CD8-positive, alpha-beta memory T cell (primary cell): ENCODE data around the gene TMC6. TPM values are rescaled to one million over a fixed set of nuclear protein-coding genes. Genes with fewer than 3 reads are reported as not detected.
A peak's percentile ranks its signal among the peaks of the same experiment; 100 is the strongest.

Experiments
- CTCF ChIA-PET: fragments of 350-600 bp; sonication (Branson Sonifier 250); formaldehyde crosslinking; loops from one replicate; lab custom pipeline; 2021; ENCODE audit warnings: antibody characterized with exemption; lab: Charles Lee
- POLR2A ChIA-PET: fragments of 350-600 bp; sonication (Branson Sonifier 250); formaldehyde crosslinking; loops from one replicate; lab custom pipeline; 2021; ENCODE audit warnings: antibody characterized with exemption; lab: Charles Lee
- DNase-seq, 5 donors: peaks; one replicate each; pipeline versions ENCODE4 v3.0.0 to v3.0.0-alpha.2; 2020 to 2022; ENCODE audit warnings: mixed read lengths in 1 of 5
- H3K27ac ChIP-seq: one replicate; pipeline ENCODE4 v1.7.0; 2013; ENCODE audit warnings: low read depth, mild to moderate bottlenecking, low read length, moderate library complexity
- H3K27me3 ChIP-seq: 2 replicates; pipeline ENCODE4 v1.7.0; 2013; ENCODE audit warnings: low read length, mild to moderate bottlenecking; ENCODE audit not compliant: insufficient read depth, poor library complexity, severe bottlenecking
- H3K36me3 ChIP-seq: 2 replicates; pipeline ENCODE4 v1.7.0; 2013; ENCODE audit warnings: mild to moderate bottlenecking, low read length, moderate library complexity; ENCODE audit not compliant: insufficient read depth
- H3K4me1 ChIP-seq: 2 replicates; pipeline ENCODE4 v1.7.0; 2013; ENCODE audit warnings: mild to moderate bottlenecking, low read length, moderate library complexity; ENCODE audit not compliant: insufficient read depth
- H3K4me3 ChIP-seq: 2 replicates; pipeline ENCODE4 v1.7.0; 2013; ENCODE audit warnings: mild to moderate bottlenecking, low read length
- H3K9me3 ChIP-seq: 2 replicates; pipeline ENCODE4 v1.7.0; 2013; ENCODE audit warnings: mild to moderate bottlenecking, low read length
- H3K27ac Mint-ChIP-seq, 8 donors: one replicate each; pipeline ENCODE4 v1.8.0; 2020 to 2021; ENCODE audit warnings: mixed read lengths in 8 of 8, mild to moderate bottlenecking in 6 of 8, inconsistent platforms in 3 of 8, moderate library complexity in 3 of 8
- H3K27me3 Mint-ChIP-seq, 2 donors: one replicate each; pipeline ENCODE4 v1.8.0; 2020 to 2021; ENCODE audit warnings: mixed read lengths in 2 of 2, mild to moderate bottlenecking in 1 of 2, moderate library complexity in 1 of 2
- H3K36me3 Mint-ChIP-seq, 3 donors: one replicate each; pipeline ENCODE4 v1.8.0; 2020 to 2021; ENCODE audit warnings: mixed read lengths in 3 of 3, inconsistent platforms in 1 of 3, mild to moderate bottlenecking in 1 of 3
- H3K4me1 Mint-ChIP-seq, 3 donors: one replicate each; pipeline ENCODE4 v1.8.0; 2020 to 2021; ENCODE audit warnings: mixed read lengths in 3 of 3, inconsistent platforms in 1 of 3, mild to moderate bottlenecking in 1 of 3
- H3K4me3 Mint-ChIP-seq, 7 donors: one replicate each; pipeline ENCODE4 v1.8.0; 2020 to 2021; ENCODE audit warnings: mixed read lengths in 7 of 7, mild to moderate bottlenecking in 6 of 7, moderate library complexity in 4 of 7, inconsistent platforms in 2 of 7
- H3K9me3 Mint-ChIP-seq, 5 donors: one replicate each; pipeline ENCODE4 v1.8.0; 2020 to 2022; ENCODE audit warnings: mixed read lengths in 5 of 5, mild to moderate bottlenecking in 3 of 5, moderate library complexity in 2 of 5, inconsistent platforms in 1 of 5
- polyA plus RNA-seq: library from polyadenylated mRNA; unstranded; fragments of 300-500 nt; fragmentation: Illumina TruSeq; gene quantifications from one replicate; pipeline ENCODE4 v1.2.3, GENCODE V29; 2021
- total RNA-seq, 2 experiments: library from RNA; stranded (reverse); gene quantifications; one replicate each; pipeline ENCODE4 v1.2.3, GENCODE V29; 2021

Gene TMC6
- total and polyA plus RNA-seq, 3 experiments from 2014 or later = 150 to 296 (median 150) TPM

GRCh38 chr17:78107976-78108725 lies 20.4 kb downstream of the TMC6 start:
- H3K36me3 ChIP-seq = peaks cover 52% of the 10 kb centered on the region
- no peaks in the 10 kb centered on the region for H3K9me3 ChIP-seq
- H3K9me3 Mint-ChIP-seq = no peaks in the 10 kb centered on the region
- peaks cover 3 to 80% (median 7%) of the 10 kb centered on the region in 3 donors for H3K36me3 Mint-ChIP-seq
- peak overlapping the region in 4 of 8 donors; percentile 9 to 39 (median 28) for H3K27ac Mint-ChIP-seq
- no peak for DNase-seq
- H3K4me3 ChIP-seq = no peak overlapping the region
- no peak overlapping the region for H3K4me3 Mint-ChIP-seq
- CTCF ChIA-PET = interaction anchor here (1.0 to 7.5 kb wide), 4 partner anchors 17 to 68 kb away, joined by 3 to 100 read pairs (median 4); partner anchors contain the start of gene TMC8
- peaks cover 13% of the 10 kb centered on the region for H3K4me1 ChIP-seq
- POLR2A ChIA-PET = interaction anchor here (0.5 to 1.2 kb wide), 2 partner anchors 26 to 42 kb away, joined by 3 to 5 read pairs; no protein-coding TSS in a partner anchor
- H3K27me3 Mint-ChIP-seq = peaks cover 0 to 3% of the 10 kb centered on the region in 2 donors
- H3K27ac ChIP-seq = no peak overlapping the region
- H3K27me3 ChIP-seq = no peaks in the 10 kb centered on the region
- H3K4me1 Mint-ChIP-seq = peaks cover 12 to 42% (median 25%) of the 10 kb centered on the region in 3 donors

DNA sequence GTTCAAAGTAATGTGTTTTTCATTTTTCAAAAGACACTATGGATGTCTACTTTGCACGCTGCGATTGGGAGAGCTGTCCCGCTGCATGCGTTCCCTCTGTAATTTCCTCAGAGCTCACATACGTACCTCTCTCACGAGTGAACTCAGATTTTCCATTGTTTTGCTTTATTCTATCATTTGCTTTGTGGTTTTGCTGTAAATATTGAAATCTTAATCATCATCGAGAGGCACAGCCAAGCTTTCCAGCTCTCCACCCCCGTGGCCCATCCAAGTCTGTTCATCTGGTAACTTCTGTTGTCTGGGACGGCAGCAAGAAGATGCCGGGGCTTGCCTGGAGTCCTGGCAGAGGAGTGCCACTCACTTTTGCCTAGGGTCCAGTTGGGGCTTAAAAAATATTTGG lies 21.1 kb downstream of the TMC6 start:
- Histone ChIP-seq H3K27me3 (no peaks in the 10 kb centered on the region), H3K36me3 (peaks cover 46% of the 10 kb centered on the region), H3K27ac (no peak overlapping the region), H3K4me3 (no peak overlapping the region), H3K9me3 (no peaks in the 10 kb centered on the region), H3K4me1 (peaks cover 6% of the 10 kb centered on the region)
- H3K27ac Mint-ChIP-seq = peak overlapping the region in 4 of 8 donors; percentile 29 to 63 (median 46)
- H3K27me3 Mint-ChIP-seq = peaks cover 0 to 3% of the 10 kb centered on the region in 2 donors
- H3K4me1 Mint-ChIP-seq = peaks cover 8 to 35% (median 19%) of the 10 kb centered on the region in 3 donors
- H3K9me3 Mint-ChIP-seq = no peaks in the 10 kb centered on the region
- no peak overlapping the region for H3K4me3 Mint-ChIP-seq
- ChIA-PET POLR2A (interaction anchor here (0.6 to 1.2 kb wide), 2 partner anchors 32 to 69 kb away, joined by 5 to 9 read pairs; no protein-coding TSS in a partner anchor), CTCF (interaction anchor here (1.8 kb wide), 1 partner anchor 28 kb away, joined by 7 read pairs; no protein-coding TSS in a partner anchor)
- DNase-seq = no peak
- H3K36me3 Mint-ChIP-seq = peaks cover 1 to 79% (median 5%) of the 10 kb centered on the region in 3 donors

- H3K36me3 ChIP-seq = peaks cover 44% of the 10 kb centered on the region
- H3K36me3 Mint-ChIP-seq = peaks cover 6 to 83% (median 7%) of the 10 kb centered on the region in 3 donors
- peak overlapping the region in 1 of 8 donors; percentile 12 for H3K27ac Mint-ChIP-seq
- H3K9me3 ChIP-seq = no peaks in the 10 kb centered on the region
- H3K27me3 ChIP-seq = no peaks in the 10 kb centered on the region
- ChIA-PET CTCF (interaction anchor here (1.4 to 1.8 kb wide), 2 partner anchors 29 to 70 kb away, joined by 4 to 7 read pairs; no protein-coding TSS in a partner anchor), POLR2A (interaction anchor here (0.5 to 0.6 kb wide), 3 partner anchors 20 to 237 kb away, joined by 3 to 5 read pairs (median 4); no protein-coding TSS in a partner anchor)
- H3K4me3 ChIP-seq = no peak overlapping the region
- peaks cover 5% of the 10 kb centered on the region for H3K4me1 ChIP-seq
- H3K4me1 Mint-ChIP-seq = peaks cover 7 to 31% (median 17%) of the 10 kb centered on the region in 3 donors
- H3K27me3 Mint-ChIP-seq = peaks cover 0 to 3% of the 10 kb centered on the region in 2 donors
- no peak overlapping the region for H3K27ac ChIP-seq
- H3K9me3 Mint-ChIP-seq = no peaks in the 10 kb centered on the region
- no peak overlapping the region for H3K4me3 Mint-ChIP-seq
- no peak for DNase-seq
Measured at GRCh38 chr17:78106211-78106610, 22.3 kb downstream of the TMC6 start.

- H3K27ac Mint-ChIP-seq = no peak overlapping the region
- CTCF ChIA-PET = interaction anchor here (1.8 kb wide), 1 partner anchor 30 kb away, joined by 7 read pairs; no protein-coding TSS in a partner anchor
- H3K9me3 Mint-ChIP-seq = no peaks in the 10 kb centered on the region
- no peak overlapping the region for H3K4me3 Mint-ChIP-seq
- H3K27ac ChIP-seq = no peak overlapping the region
- no peak overlapping the region for H3K4me3 ChIP-seq
- no peaks in the 10 kb centered on the region for H3K9me3 ChIP-seq
- no peak for DNase-seq
- no peaks in the 10 kb centered on the region for H3K27me3 ChIP-seq
- peaks cover 0 to 2% of the 10 kb centered on the region in 2 donors for H3K27me3 Mint-ChIP-seq
- POLR2A ChIA-PET = no interaction called here
- H3K4me1 ChIP-seq = peaks cover 5% of the 10 kb centered on the region
- H3K4me1 Mint-ChIP-seq = peaks cover 3 to 25% (median 10%) of the 10 kb centered on the region in 3 donors
- peaks cover 7 to 81% (median 7%) of the 10 kb centered on the region in 3 donors for H3K36me3 Mint-ChIP-seq
- peaks cover 38% of the 10 kb centered on the region for H3K36me3 ChIP-seq
Measured at GRCh38 chr17:78105551-78105950, 23.0 kb downstream of the TMC6 start.

DNA sequence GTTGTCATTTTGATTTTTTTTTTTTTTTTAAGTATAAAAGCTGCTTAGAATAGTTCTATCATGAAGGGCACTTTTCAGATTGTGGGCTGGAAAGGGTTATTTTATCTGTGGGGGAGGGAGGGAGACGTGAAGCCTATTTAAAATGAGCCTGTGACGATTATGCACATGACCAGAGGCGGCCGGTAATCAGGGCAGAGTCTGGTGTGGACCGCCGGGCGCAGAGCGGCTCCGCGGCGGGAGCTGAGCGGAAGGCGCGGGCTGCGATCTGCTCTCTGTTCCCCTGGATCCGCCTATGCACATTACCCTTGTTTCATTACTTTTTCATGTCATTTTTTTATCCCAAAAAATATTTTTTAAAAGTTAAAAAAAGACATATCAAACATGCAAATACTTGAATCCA lies 23.5 kb downstream of the TMC6 start:
- Mint-ChIP-seq H3K4me3 (no peak overlapping the region), H3K27me3 (no peaks in the 10 kb centered on the region), H3K9me3 (no peaks in the 10 kb centered on the region), H3K27ac (peak overlapping the region in 2 of 8 donors; percentile 26 to 27), H3K4me1 (peaks cover 2 to 21% (median 8%) of the 10 kb centered on the region in 3 donors), H3K36me3 (peaks cover 7 to 81% (median 9%) of the 10 kb centered on the region in 3 donors)
- H3K4me3 ChIP-seq = no peak overlapping the region
- peaks cover 36% of the 10 kb centered on the region for H3K36me3 ChIP-seq
- H3K4me1 ChIP-seq = peaks cover 5% of the 10 kb centered on the region
- DNase-seq = no peak
- CTCF ChIA-PET = no interaction called here
- H3K9me3 ChIP-seq = no peaks in the 10 kb centered on the region
- H3K27ac ChIP-seq = no peak overlapping the region
- POLR2A ChIA-PET = no interaction called here
- no peaks in the 10 kb centered on the region for H3K27me3 ChIP-seq

DNA sequence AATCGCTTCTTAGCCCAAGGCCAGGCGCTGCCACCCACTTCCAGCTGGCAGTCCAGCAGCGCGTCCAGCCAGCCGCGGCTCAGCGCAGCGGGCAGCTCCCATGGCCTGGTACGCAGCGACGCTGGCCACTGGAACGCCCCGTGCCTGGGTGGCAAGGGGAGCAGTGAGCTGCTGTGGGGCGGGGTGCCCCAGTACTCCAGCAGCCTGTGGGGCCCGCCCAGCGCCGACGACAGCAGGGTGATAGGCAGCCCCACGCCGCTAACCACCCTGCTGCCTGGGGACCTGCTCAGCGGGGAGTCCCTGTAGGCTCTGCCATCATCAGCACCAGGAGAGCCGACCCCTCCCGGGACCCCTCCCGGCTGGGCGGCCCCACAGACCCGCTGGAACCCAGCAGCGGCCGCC lies 24.0 kb downstream of the TMC6 start:
- H3K4me1 Mint-ChIP-seq = peaks cover 2 to 19% (median 8%) of the 10 kb centered on the region in 3 donors
- no peaks in the 10 kb centered on the region for H3K27me3 Mint-ChIP-seq
- Histone ChIP-seq H3K36me3 (peaks cover 37% of the 10 kb centered on the region), H3K4me1 (peaks cover 5% of the 10 kb centered on the region), H3K9me3 (no peaks in the 10 kb centered on the region), H3K4me3 (no peak overlapping the region), H3K27ac (no peak overlapping the region), H3K27me3 (no peaks in the 10 kb centered on the region)
- ChIA-PET POLR2A (no interaction called here), CTCF (no interaction called here)
- DNase-seq = no peak
- H3K27ac Mint-ChIP-seq = no peak overlapping the region
- no peaks in the 10 kb centered on the region for H3K9me3 Mint-ChIP-seq
- no peak overlapping the region for H3K4me3 Mint-ChIP-seq
- H3K36me3 Mint-ChIP-seq = peaks cover 12 to 82% (median 14%) of the 10 kb centered on the region in 3 donors

DNA sequence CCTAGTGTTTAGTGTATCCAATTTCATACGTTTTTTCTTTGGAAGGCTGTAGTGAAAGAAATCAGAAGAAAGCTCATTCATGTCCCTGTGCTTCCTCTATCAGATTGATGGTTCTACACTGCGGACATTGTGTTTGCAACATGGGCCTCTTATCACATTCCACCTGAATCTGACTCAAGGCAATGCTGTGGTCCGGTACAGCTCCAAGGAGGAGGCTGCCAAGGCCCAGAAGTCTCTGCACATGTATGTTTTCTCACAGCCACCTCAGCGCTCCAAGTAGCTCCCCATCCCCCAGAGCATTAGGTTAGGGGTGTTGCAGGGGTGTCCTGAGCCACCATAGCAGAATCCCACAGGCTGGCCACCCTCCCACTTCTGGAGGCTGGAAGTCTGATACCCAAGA lies 25.2 kb downstream of the TMC6 start:
- Mint-ChIP-seq H3K36me3 (peaks cover 14 to 82% (median 15%) of the 10 kb centered on the region in 3 donors), H3K27ac (peak overlapping the region in 2 of 8 donors; percentile 30 to 58), H3K27me3 (no peaks in the 10 kb centered on the region), H3K9me3 (no peaks in the 10 kb centered on the region), H3K4me1 (peaks cover 2 to 11% (median 8%) of the 10 kb centered on the region in 3 donors), H3K4me3 (no peak overlapping the region)
- Histone ChIP-seq H3K9me3 (no peaks in the 10 kb centered on the region), H3K27ac (no peak overlapping the region), H3K27me3 (no peaks in the 10 kb centered on the region), H3K4me3 (no peak overlapping the region), H3K4me1 (peaks cover 5% of the 10 kb centered on the region), H3K36me3 (peaks cover 46% of the 10 kb centered on the region)
- POLR2A ChIA-PET = no interaction called here
- CTCF ChIA-PET = interaction anchor here (0.9 kb wide), 1 partner anchor 73 kb away, joined by 3 read pairs; no protein-coding TSS in a partner anchor
- DNase-seq = no peak

GRCh38 chr17:78101542-78101941 lies 27.0 kb downstream of the TMC6 start:
- CTCF ChIA-PET = no interaction called here
- H3K27me3 ChIP-seq = no peaks in the 10 kb centered on the region
- no peak overlapping the region for H3K4me3 ChIP-seq
- no peaks in the 10 kb centered on the region for H3K4me1 ChIP-seq
- Mint-ChIP-seq H3K36me3 (peaks cover 14 to 84% (median 15%) of the 10 kb centered on the region in 3 donors), H3K4me3 (no peak overlapping the region), H3K9me3 (no peaks in the 10 kb centered on the region), H3K27ac (peak overlapping the region in 4 of 8 donors; percentile 20 to 90 (median 64)), H3K4me1 (no peaks in the 10 kb centered on the region), H3K27me3 (no peaks in the 10 kb centered on the region)
- H3K9me3 ChIP-seq = no peaks in the 10 kb centered on the region
- H3K36me3 ChIP-seq = peaks cover 59% of the 10 kb centered on the region
- DNase-seq = no peak
- POLR2A ChIA-PET = no interaction called here
- H3K27ac ChIP-seq = no peak overlapping the region
